ENCODE measurements around the gene RPL18A.

Gene RPL18A

DNA sequence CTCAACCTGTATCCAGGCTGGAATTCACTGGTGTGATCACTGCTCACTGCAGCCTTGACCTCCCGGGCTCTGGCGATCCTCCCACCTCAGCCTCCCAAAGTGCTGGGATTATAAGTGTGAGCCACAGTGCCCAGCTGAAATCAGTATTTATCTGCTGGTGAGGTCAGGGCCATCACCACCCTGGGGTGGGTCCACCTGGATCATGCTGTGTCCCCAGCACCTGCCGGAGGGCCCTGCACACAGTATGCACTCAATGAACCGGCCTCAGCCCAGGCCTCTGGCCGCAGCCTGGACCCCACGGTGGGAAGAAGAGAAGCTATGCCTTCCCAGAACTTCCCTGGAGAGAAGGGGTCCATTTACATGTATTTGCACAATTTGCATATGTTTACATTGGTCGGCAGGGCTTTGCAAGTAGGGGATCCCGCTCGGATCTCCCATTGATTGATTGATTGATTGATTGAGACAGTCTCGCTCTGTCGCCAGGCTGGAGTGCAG is 9.5 kb downstream of the RPL18A start:
- Histone ChIP-seq H3K36me3 (ENCODE audit: insufficient read depth, low read length) (peaks cover 12% of the 10 kb centered on the region; the same call in 1 of the 2 replicates), H3K4me2 (ENCODE audit: low read depth, low read length, poor library complexity, severe bottlenecking) (no peak overlapping the region), H2AFZ (ENCODE audit: low read length) (no peak overlapping the region), H3K9me2 (replicated peaks; ENCODE audit: low read depth, low read length) (no peaks in the 10 kb centered on the region), H4K20me1 (ENCODE audit: insufficient read depth, low read length, poor library complexity, severe bottlenecking) (peaks cover under 1% of the 10 kb centered on the region), H3K79me2 (ENCODE audit: insufficient read depth, low read length) (no peaks in the 10 kb centered on the region), H3K4me1 (ENCODE audit: insufficient read depth, low read length, poor library complexity, severe bottlenecking) (no peaks in the 10 kb centered on the region), H3K4me3 (ENCODE audit: low read length, poor library complexity, severe bottlenecking) (no peak overlapping the region), H3F3A (ENCODE audit: low read depth) (no peaks in the 10 kb centered on the region; the same call in 1 of the 2 replicates), H3K9ac (ENCODE audit: low read depth, low read length, poor library complexity, severe bottlenecking) (no peak overlapping the region), H3K9me3 (ENCODE audit: insufficient read depth, low read depth, low read length) (no peaks in the 10 kb centered on the region), H3K27me3 (ENCODE audit: insufficient read depth, low read length, poor library complexity, severe bottlenecking) (no peaks in the 10 kb centered on the region)
- no peak for TF ChIP-seq CTCF (conservative IDR thresholded peaks at IDR 0.05; ENCODE audit: low read length)
- no peak for TF ChIP-seq EZH2phosphoT487 (IDR thresholded peaks at IDR 0.05; ENCODE audit: borderline replicate concordance)

- no peak overlapping the region for H3K9ac ChIP-seq (ENCODE audit: low read depth, low read length, poor library complexity, severe bottlenecking)
- H3K4me2 ChIP-seq (ENCODE audit: low read depth, low read length, poor library complexity, severe bottlenecking), result no peak overlapping the region
- H3K4me3 ChIP-seq (ENCODE audit: low read length, poor library complexity, severe bottlenecking), result no peak overlapping the region
- no peaks in the 10 kb centered on the region for H3K27me3 ChIP-seq (ENCODE audit: insufficient read depth, low read length, poor library complexity, severe bottlenecking)
- H4K20me1 ChIP-seq (ENCODE audit: insufficient read depth, low read length, poor library complexity, severe bottlenecking), result no peaks in the 10 kb centered on the region
- no peaks in the 10 kb centered on the region for H3K4me1 ChIP-seq (ENCODE audit: insufficient read depth, low read length, poor library complexity, severe bottlenecking)
- no peaks in the 10 kb centered on the region for H3F3A ChIP-seq (ENCODE audit: low read depth)
- H3K79me2 ChIP-seq (ENCODE audit: insufficient read depth, low read length), result no peaks in the 10 kb centered on the region
- no peak for TF ChIP-seq CTCF (conservative IDR thresholded peaks at IDR 0.05; ENCODE audit: low read length)
- no peak for TF ChIP-seq EZH2phosphoT487 (IDR thresholded peaks at IDR 0.05; ENCODE audit: borderline replicate concordance)
- no peaks in the 10 kb centered on the region for H3K9me2 ChIP-seq (replicated peaks; ENCODE audit: low read depth, low read length)
- H3K9me3 ChIP-seq (ENCODE audit: insufficient read depth, low read depth, low read length), result no peaks in the 10 kb centered on the region
- no peaks in the 10 kb centered on the region for H3K36me3 ChIP-seq (ENCODE audit: insufficient read depth, low read length)
- no peak overlapping the region for H2AFZ ChIP-seq (ENCODE audit: low read length)
Measured at GRCh38 chr19:17871032-17871877, 11.5 kb downstream of the RPL18A start.

- no peaks in the 10 kb centered on the region for H3K79me2 ChIP-seq (ENCODE audit: insufficient read depth, low read length)
- no peak within 1 kb of the TSS for H3K9ac ChIP-seq (ENCODE audit: low read depth, low read length, poor library complexity, severe bottlenecking)
- no peaks in the 10 kb centered on the region for H3K36me3 ChIP-seq (ENCODE audit: insufficient read depth, low read length)
- no peaks in the 10 kb centered on the region for H3K27me3 ChIP-seq (ENCODE audit: insufficient read depth, low read length, poor library complexity, severe bottlenecking)
- H2AFZ ChIP-seq (ENCODE audit: low read length), result no peak within 1 kb of the TSS
- no peak within 1 kb of the TSS for H3K4me2 ChIP-seq (ENCODE audit: low read depth, low read length, poor library complexity, severe bottlenecking)
- H3K9me3 ChIP-seq (ENCODE audit: insufficient read depth, low read depth, low read length), result no peaks in the 10 kb centered on the region
- H3F3A ChIP-seq (ENCODE audit: low read depth), result no peaks in the 10 kb centered on the region
- no peak within 1 kb of the TSS for H3K4me3 ChIP-seq (ENCODE audit: low read length, poor library complexity, severe bottlenecking)
- TF ChIP-seq CTCF (conservative IDR thresholded peaks at IDR 0.05; ENCODE audit: low read length), result no peak
- TF ChIP-seq EZH2phosphoT487 (IDR thresholded peaks at IDR 0.05; ENCODE audit: borderline replicate concordance), result no peak
- H3K9me2 ChIP-seq (replicated peaks; ENCODE audit: low read depth, low read length), result no peaks in the 10 kb centered on the region
- H4K20me1 ChIP-seq (ENCODE audit: insufficient read depth, low read length, poor library complexity, severe bottlenecking), result no peaks in the 10 kb centered on the region
- H3K4me1 ChIP-seq (ENCODE audit: insufficient read depth, low read length, poor library complexity, severe bottlenecking), result no peaks in the 10 kb centered on the region
Measured at GRCh38 chr19:17871878-17872250, 12.2 kb downstream of the RPL18A start, which contains the start of gene SLC5A5. SLC5A5 (plus strand) TSS chr19:17871945; CDS start chr19:17872320, 375 bp downstream.
